SKM-1 (cell line): ENCODE measurements around the gene PACSIN1.

Experiments used
- DNase-seq: peaks from one replicate; lab custom pipeline; 2025; ENCODE audit not compliant: unreplicated experiment; lab: John Stamatoyannopoulos, UW

PACSIN1 gene

DNA sequence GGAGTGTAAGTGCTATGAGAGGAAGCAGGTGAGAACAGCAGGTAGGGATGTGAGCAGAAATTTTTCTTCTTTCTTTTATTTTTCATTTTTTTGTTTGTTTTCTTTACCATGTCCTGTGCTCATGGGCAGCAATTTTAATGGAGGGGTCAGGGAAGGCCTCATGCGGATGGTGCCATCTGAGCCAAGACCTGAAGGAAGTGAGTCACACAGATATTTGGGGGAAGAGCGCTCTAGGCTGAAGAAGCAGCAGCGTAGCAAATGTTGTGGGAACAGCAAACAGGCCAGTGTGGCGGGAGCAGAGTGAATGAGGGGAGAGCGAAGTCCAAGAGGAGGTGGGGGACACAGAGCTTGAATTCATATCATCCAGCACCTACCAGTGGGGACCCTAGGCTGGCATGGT is 77.5 kb downstream of the PACSIN1 start:
- DNase-seq = no peak

GRCh38 chr6:34544052-34544604 is 78.3 kb downstream of the PACSIN1 start:
- DNase-seq = no peak

GRCh38 chr6:34544776-34545471 is 79.0 kb downstream of the PACSIN1 start:
- DNase-seq = no peak

DNA sequence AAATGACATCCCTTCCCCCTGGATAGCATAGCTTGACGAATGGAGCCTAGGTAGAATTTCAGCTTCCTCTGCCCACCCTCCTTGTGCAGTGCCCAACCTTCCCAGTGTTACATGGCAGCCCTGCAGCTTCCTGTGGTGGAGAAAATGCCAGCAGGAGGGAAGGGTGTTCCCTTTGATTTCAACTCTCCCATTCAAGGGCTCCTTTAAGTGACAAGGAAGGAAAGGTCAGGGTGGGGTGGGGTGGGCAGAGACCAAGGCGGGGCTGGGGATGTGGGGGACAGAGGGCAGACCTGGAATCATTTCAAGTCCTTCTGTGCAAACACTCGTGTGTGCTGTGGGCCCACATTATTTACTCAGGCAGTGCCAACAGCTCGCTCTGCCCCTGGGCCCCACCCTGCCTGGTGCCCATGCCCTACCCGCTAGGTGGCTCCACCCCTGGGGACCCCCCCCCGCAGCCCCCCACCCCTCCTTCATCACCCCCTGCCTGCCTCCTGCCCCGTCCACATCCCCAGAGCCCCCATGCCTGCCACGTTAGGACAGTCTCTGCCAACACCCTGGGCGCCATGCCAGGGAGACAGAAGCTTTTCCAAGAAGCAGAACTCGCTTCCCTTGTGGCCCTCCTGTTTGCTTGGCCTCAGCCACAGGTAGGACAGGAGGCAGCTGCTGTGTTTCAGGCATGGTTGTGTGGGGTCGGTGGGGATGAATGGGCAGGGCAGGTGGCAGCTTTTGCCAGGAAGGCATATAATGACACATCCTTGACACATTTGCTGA is 80.9 kb downstream of the PACSIN1 start:
- DNase-seq = no peak

GRCh38 chr6:34547701-34548644 is 82.1 kb downstream of the PACSIN1 start:
- DNase-seq = no peak

DNA sequence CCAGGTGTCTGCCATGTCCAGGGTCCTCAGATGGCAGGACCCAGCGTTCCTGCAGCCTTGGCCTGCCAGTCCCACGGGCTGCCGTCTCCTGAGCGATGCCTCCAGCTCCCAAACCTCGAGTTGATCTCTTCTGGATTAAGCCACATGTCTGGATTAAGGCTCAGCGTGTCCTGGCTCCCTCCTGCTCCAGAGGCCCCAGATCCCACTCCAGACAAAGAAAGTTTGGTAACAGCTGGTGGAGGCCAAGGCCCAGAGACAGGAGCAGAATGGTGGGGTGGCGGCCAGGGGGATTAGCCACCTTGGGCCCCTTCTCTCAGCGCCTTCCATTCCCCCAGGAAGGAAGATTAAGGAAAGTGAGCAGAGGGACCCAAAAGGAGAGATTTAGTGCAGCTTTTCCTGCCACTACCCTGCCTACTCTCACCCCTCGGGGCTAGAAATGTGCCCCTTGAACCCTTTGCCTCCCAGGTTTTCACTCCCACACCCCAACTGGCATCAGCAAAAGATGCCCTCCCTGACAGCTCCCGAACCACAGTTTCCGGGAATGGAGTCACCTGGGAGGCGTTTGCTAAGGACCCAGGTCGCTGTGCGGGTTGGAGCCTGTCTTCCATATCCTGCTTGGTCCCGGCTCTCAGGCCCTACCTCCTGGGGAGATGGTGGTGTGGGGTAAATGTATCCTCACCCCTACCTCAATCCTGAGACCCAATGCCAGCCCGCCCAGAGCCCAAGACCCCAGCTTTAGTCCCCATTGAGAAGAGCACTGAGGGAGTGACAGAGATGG is 83.3 kb downstream of the PACSIN1 start:
- DNase-seq = no peak

DNA sequence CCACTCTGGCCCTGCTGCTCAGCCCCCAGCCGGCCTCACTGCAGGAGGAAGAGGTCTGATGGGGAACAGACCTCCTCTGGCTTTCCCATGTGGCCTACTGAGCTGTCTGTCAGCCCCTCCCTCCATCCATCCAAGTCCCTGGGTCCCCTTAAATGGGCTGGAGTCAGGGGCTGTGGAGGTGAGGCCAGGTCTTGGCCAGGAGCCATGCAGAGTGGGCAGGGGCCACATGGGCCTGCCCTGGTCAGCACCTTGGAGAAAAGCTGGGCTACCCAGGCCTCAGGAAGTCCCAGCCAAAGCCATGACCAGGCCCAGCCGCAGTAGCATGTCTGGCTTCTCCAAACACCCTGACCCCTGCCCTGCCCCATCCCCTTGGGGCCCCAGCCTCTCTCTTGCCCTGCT is 83.9 kb downstream of the PACSIN1 start:
- no peak for DNase-seq

DNA sequence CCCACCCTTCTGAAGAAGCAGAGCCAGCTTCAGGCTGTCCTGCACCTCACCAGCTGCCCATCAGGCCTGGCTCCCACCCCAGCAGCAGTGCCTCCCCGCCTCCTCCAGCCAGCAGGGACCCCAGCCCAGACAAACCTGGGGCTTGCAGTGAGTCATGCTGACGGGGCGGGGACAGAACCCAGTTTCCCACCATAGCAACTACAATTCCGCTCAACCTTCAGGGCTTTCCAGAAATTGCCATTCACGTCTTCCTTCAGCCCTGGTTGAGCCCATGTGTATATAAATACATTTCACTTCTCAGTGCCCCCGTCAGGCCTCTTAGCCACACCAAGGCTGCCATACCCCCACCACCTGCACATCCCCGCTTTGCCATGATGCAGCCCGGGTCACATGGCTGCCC is 85.8 kb downstream of the PACSIN1 start:
- DNase-seq = no peak

GRCh38 chr6:34552620-34553019 is 86.7 kb downstream of the PACSIN1 start:
- DNase-seq = no peak

DNA sequence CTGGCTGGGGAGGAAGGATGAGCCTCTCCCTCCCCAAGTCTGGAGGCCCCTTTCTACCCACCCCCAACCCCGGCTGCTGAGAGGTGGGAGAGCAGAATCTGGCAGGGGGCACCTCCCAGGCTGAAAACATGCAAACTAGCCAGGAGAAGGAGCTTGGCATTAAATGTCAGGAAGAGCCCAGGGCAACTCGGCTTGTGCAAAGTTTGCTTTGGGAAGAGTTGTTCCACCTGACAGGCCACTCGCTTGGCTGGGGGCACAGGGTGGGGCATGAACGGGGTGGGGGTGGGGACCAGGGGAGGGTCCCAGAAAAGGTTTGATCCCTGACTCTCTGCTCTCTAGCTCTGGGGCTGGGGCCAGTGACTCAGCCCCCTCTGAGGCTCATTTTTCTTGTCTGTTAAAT is 87.3 kb downstream of the PACSIN1 start:
- no peak for DNase-seq

DNA sequence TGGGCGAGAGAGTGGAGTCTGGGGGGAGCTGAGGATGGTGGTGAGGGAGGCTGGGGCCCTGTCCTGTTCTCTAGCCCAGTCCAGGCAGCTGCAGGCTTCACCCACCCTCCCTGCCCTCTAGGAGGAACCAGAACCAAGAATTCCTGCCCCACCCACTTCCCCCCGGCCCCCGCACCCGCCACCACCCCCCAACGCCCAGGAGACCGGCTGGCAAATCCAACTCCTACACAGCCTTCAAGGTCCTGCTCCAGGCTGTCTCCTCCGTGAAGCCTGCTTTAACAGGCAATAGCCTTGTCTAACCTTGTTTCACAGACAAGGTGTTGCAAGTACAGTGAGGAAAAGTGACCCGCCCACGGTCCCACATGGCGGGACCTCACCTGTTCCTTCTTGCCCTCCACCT is 87.9 kb downstream of the PACSIN1 start:
- no peak for DNase-seq

DNA sequence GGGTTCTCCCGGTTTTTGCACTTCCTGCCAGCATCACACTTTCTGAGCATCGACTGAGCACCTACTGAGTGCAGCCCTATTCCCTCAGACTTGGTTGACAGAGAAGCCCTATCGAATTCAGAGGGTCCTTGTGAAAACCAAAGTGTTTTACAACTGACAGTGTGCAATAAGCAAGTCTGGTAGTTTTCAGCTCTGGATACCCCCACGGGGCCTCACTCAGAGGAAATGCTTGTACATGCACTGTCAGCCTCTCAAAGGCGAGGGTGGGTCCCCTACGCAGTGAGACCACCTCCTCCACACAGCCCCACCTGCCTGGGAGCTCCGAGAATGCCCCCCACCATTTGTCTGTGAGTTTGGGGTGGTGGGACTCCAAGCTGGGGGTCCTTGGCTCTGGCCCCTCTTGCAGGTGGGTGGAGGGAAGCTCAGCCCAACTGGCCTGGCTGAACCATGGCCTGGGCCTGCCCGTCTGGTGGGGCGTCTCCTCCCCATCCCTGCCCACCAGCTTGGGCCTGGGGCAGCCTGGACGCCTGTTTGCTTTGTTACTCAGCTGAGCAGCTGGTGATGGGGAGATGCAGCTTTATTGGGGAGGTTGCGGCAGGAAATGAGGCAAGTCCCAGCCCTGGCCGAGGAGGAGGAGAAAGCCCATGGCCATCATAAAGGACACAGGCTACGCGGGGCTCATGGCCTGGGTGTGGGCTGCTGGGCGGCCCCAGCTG is 88.6 kb downstream of the PACSIN1 start:
- no peak for DNase-seq

DNA sequence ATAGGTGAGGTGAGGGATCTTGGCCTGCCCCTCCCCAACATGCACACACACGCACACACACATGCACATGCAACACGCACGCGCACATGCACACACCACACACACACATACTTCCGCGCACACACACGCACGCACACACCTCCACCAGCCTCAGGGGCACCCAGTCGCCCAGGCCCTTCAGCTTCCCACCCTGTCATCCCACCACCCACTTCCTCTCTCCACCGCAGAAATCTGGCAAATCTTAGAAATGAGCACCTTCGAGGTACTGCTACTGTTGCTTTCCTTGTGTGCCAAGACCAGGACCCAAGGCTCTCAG is 89.1 kb downstream of the PACSIN1 start:
- DNase-seq = no peak

GRCh38 chr6:34555328-34555727 is 89.5 kb downstream of the PACSIN1 start:
- DNase-seq = no peak

DNA sequence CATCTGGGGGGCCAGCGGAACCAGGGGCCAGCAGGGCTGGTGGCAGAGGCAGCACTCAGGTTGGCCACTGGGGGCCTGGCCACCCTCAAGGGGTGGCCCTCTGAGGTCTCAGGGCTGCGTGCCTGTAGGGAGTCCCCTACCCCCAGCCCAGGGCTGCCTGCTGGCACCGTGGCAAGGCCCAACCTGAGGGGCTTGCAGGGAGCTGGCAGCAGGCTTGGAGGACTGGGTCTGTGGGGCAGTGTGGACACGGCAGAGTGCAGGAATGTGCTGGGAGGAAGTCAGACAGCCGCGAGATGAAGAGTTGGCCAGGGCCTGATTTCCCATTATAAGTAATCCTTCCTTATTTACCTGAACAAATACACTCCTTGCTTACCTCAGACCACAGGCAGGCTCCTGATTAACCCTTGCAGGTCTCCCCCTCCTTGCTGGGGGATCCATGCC is 90.2 kb downstream of the PACSIN1 start, which contains the start of gene SPDEF:
TSS of gene SPDEF (minus strand) at position 299 of the 441 bp plus-strand sequence. CDS start 11,874 bp downstream, outside the sequence.
- no peak for DNase-seq

DNA sequence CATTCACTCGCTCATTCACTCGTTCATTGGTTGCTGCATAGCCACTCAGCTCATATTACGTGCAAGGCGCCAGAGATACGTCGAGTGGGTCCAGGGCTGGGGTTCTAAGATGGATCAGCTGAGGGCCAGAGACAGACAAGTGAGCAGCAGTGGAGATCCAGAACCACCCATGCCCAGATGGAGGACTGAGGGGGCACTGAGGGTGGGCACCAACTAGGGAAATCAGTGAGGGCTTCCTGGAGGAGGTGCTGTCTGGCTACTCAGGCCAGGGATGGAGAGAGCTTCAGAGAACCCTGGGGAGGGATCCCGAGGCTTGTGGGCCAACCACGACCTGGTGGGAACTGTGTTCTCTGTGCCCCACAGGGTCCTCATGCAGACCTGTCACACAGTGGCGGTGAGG is 90.6 kb downstream of the PACSIN1 start:
- DNase-seq = no peak

GRCh38 chr6:34557228-34557627 is 91.4 kb downstream of the PACSIN1 start:
- DNase-seq = no peak

DNA sequence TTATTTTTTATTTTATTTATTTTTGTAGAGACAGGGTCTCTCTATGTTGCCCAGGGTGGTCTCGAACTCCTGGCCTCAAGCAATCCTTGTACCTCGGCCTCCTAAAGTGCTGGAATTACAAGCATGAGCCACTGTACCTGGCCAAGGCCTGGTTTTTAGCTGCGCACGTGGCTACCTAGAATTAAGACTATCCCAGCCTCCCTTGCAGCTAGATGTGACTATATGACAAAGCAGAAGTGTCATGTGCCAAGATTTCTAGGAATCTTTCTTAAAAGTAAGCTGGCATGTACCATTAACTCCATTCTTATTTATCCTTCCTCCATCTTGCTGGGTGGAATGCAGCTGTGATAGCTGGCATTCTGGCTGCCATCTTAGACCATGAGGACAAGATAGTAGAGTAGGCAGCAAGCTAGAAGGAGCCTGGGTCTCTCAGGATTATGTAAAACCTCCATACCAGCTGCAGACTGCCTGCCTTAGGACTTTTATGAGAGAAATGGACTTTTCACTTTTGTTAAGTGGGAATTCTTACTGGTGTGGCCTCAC is 92.4 kb downstream of the PACSIN1 start:
- no peak for DNase-seq

DNA sequence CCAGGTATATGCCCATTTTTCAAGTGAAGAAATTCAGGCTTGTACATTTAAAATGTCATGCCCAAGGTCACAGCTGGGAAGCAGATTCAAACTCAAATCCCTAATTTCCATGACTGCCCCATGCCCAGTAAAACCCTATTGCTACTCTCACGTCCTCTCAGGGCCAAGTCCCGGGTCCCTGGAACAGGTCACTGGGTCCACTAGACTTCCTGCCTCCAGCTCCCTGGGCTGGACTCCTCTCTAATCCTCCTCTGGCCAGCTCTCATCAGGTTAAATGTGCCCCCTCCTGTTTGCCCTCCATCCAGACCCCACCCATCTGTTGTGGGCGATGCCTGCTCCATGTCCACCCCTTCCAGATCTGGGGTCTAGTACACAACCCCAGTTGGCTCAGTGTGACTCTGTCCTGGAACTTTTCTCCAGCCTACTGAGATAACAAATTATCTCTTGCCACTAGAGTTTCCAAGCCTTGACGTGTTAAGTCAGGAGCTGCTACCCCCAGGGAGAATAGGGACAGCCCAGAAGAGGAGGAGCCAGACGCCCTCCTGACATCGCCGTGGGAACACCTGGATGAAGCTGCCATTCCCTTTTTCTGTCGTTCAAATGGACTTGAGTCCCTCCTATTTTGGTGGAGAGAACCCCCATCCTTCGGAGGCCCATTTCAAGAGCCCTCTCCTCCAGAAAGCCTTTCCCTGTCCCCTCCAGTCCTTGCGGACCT is 93.9 kb downstream of the PACSIN1 start:
- no peak for DNase-seq
